Esophagus squamous epithelium (tissue), 5 donors: ENCODE data around the gene VPREB3. TPM values are rescaled to one million over a fixed set of nuclear protein-coding genes. Genes with fewer than 3 reads are reported as not detected.
"Not testable (repeated sequence)": the region's sequence is repeated elsewhere in the genome, so short reads cannot be mapped to it uniquely, and the experiment has no call there.

ENCODE experiments used
- DNase-seq: peaks from one replicate; lab custom pipeline; 2025; lab: John Stamatoyannopoulos, UW
- H3K27ac ChIP-seq, 4 donors: fragments of 200-600 bp; sonication (generic); one replicate each; pipeline ENCODE4 v1.5.1; 2016 to 2019; ENCODE audit warnings: mild to moderate bottlenecking in 1 of 4
- H3K27me3 ChIP-seq, 4 donors: fragments of 200-600 bp; sonication (generic); 1 replicate in 3 of 4; 2 replicates in 1 of 4; pipeline versions ENCODE4 v1.5.1 to v1.6.0; 2017 to 2021; ENCODE audit warnings: antibody characterized with exemption in 1 of 4
- H3K36me3 ChIP-seq, 3 donors: fragments of 200-600 bp; sonication (generic); one replicate each; pipeline ENCODE4 v1.5.1; 2016 to 2019
- H3K4me1 ChIP-seq, 3 donors: fragments of 200-600 bp; sonication (generic); one replicate each; pipeline ENCODE4 v1.5.1; 2017 to 2019
- H3K4me3 ChIP-seq, 4 donors: fragments of 200-600 bp; sonication (generic); 1 replicate in 3 of 4; 2 replicates in 1 of 4; pipeline ENCODE4 v1.5.1; 2016 to 2019; ENCODE audit warnings: mild to moderate bottlenecking in 2 of 4, moderate library complexity in 1 of 4
- H3K9me3 ChIP-seq, 3 donors: fragments of 200-600 bp; sonication (generic); one replicate each; pipeline ENCODE4 v1.5.1; 2016 to 2019
- CTCF ChIP-seq, 6 experiments: fragments of 450-650 bp in 4 of 6; fragments of 200-600 bp in 2 of 6; sonication (generic) in 2 of 6; IDR thresholded peaks; one replicate each; pipeline ENCODE4 v1.5.1; 2016 to 2019; ENCODE audit warnings: antibody characterized with exemption in 6 of 6, mild to moderate bottlenecking in 4 of 6, moderate library complexity in 4 of 6
- POLR2A ChIP-seq, 4 donors: fragments of 450-650 bp; IDR thresholded peaks; one replicate each; pipeline ENCODE4 v1.6.1; 2017; ENCODE audit warnings: antibody characterized with exemption in 4 of 4, mild to moderate bottlenecking in 4 of 4, moderate library complexity in 3 of 4
- WGBS, 2 donors: methylation state at CpG; one replicate each; pipeline ENCODE4 v1.1.5; 2018; 5-methylcytosine and 5-hydroxymethylcytosine counted together
- intact Hi-C: fragments of 100-400 bp; cut with DNase I; formaldehyde crosslinking; loops from one replicate; pipeline ENCODE4 v1.15.0; 2022
- total RNA-seq, 4 donors: library from RNA; depleted of rRNA; stranded (reverse); fragments of >200 nt; gene quantifications; one replicate each; pipeline ENCODE4 v1.1.0, GENCODE V29; 2016
- donor health status: DM: yes; HTN: yes; CAD: no.

Gene VPREB3
- total RNA-seq, 4 donors from 2014 or later, result not detected

GRCh38 chr22:23744485-23744884 is 9.7 kb downstream of the VPREB3 start:
- Histone ChIP-seq H3K27me3 (no peaks in the 10 kb centered on the region), H3K9me3 (no peaks in the 10 kb centered on the region), H3K36me3 (peaks cover 9 to 50% (median 11%) of the 10 kb centered on the region in 3 donors), H3K27ac (no peak overlapping the region), H3K4me3 (no peak overlapping the region), H3K4me1 (peaks cover 0 to 8% (median 0%) of the 10 kb centered on the region in 3 donors)
- TF ChIP-seq CTCF (IDR thresholded peaks at IDR 0.05) (no peak), POLR2A (IDR thresholded peaks at IDR 0.05) (no peak)
- no peak for DNase-seq
- 98 to 100% methylated on average over 2 to 6 of the region's 14 CpGs for WGBS, 2 donors
- intact Hi-C loops, result no loop called here

GRCh38 chr22:23744001-23744400 is 10.2 kb downstream of the VPREB3 start:
- no peak for DNase-seq
- no peaks in the 10 kb centered on the region for H3K9me3 ChIP-seq
- WGBS, 2 donors, result 95 to 97% methylated on average over 6 to 10 of the region's 13 CpGs
- intact Hi-C loops, result no loop called here
- H3K27ac ChIP-seq, result no peak overlapping the region
- no peaks in the 10 kb centered on the region for H3K27me3 ChIP-seq
- peaks cover 9 to 50% (median 11%) of the 10 kb centered on the region in 3 donors for H3K36me3 ChIP-seq
- H3K4me3 ChIP-seq, result no peak overlapping the region
- TF ChIP-seq CTCF (IDR thresholded peaks at IDR 0.05) (no peak), POLR2A (IDR thresholded peaks at IDR 0.05) (no peak)
- H3K4me1 ChIP-seq, result peaks cover 0 to 7% (median 0%) of the 10 kb centered on the region in 3 donors

GRCh38 chr22:23743303-23743705 is 10.9 kb downstream of the VPREB3 start:
- intact Hi-C loops, result no loop called here
- peaks cover 0 to 7% (median 0%) of the 10 kb centered on the region in 3 donors for H3K4me1 ChIP-seq
- TF ChIP-seq CTCF (IDR thresholded peaks at IDR 0.05) (no peak), POLR2A (IDR thresholded peaks at IDR 0.05) (no peak)
- H3K36me3 ChIP-seq, result peaks cover 9 to 50% (median 11%) of the 10 kb centered on the region in 3 donors
- H3K27ac ChIP-seq, result no peak overlapping the region
- no peak overlapping the region for H3K4me3 ChIP-seq
- WGBS, 2 donors, result 80% methylated on average over 2 of the region's 2 CpGs; no CpG with 5 or more reads in 1 of the 2 donors
- no peaks in the 10 kb centered on the region for H3K9me3 ChIP-seq
- no peak for DNase-seq
- H3K27me3 ChIP-seq, result no peaks in the 10 kb centered on the region

GRCh38 chr22:23742505-23743264 is 11.5 kb downstream of the VPREB3 start:
- no peak for DNase-seq
- no peak for TF ChIP-seq POLR2A (IDR thresholded peaks at IDR 0.05)
- TF ChIP-seq CTCF (IDR thresholded peaks at IDR 0.05), result no peak
- Histone ChIP-seq H3K4me1 (peaks cover 0 to 7% (median 0%) of the 10 kb centered on the region in 3 donors), H3K36me3 (peaks cover 9 to 50% (median 11%) of the 10 kb centered on the region in 3 donors), H3K27ac (no peak overlapping the region), H3K27me3 (no peaks in the 10 kb centered on the region), H3K9me3 (no peaks in the 10 kb centered on the region), H3K4me3 (no peak overlapping the region)
- 75 to 76% methylated on average over 3 to 6 of the region's 7 CpGs for WGBS, 2 donors
- intact Hi-C loops, result no loop called here

GRCh38 chr22:23737696-23738095 is 16.5 kb downstream of the VPREB3 start:
- no peak for TF ChIP-seq CTCF (IDR thresholded peaks at IDR 0.05)
- no peak for TF ChIP-seq POLR2A (IDR thresholded peaks at IDR 0.05)
- Histone ChIP-seq H3K4me3 (no peak overlapping the region), H3K4me1 (peaks cover 0 to 3% (median 0%) of the 10 kb centered on the region in 3 donors)

GRCh38 chr22:23728108-23728507 is 26.1 kb downstream of the VPREB3 start:
- H3K4me3 ChIP-seq, intact Hi-C loops, H3K9me3 ChIP-seq, H3K27me3 ChIP-seq, H3K4me1 ChIP-seq, DNase-seq, H3K36me3 ChIP-seq, H3K27ac ChIP-seq: not testable (repeated sequence)
- 73 to 85% methylated on average over 4 of the region's 4 CpGs for WGBS, 2 donors

More at GRCh38 chr22:23737696-23738095, 16.5 kb downstream of the VPREB3 start:
- no peak for DNase-seq
- H3K27ac ChIP-seq, result no peak overlapping the region
- no peaks in the 10 kb centered on the region for H3K9me3 ChIP-seq
- no peaks in the 10 kb centered on the region for H3K27me3 ChIP-seq
- intact Hi-C loops, result no loop called here
- H3K36me3 ChIP-seq, result peaks cover 0 to 19% (median 0%) of the 10 kb centered on the region in 3 donors
